HepG2 (cell line): ENCODE measurements around the gene ZSWIM8. TPM values are rescaled to one million over a fixed set of nuclear protein-coding genes. Genes with fewer than 3 reads are reported as not detected.

Experiments
- BORCS8-MEF2B ChIP-seq: sonication (generic); formaldehyde crosslinking; IDR thresholded peaks from 2 replicates; pipeline ENCODE4 v1.8.0; 2022; ENCODE audit warnings: mild to moderate bottlenecking, missing genetic modification reagents
- FOSL2 ChIP-seq: sonication (generic); formaldehyde crosslinking; IDR thresholded peaks from 2 replicates; pipeline ENCODE4 v1.4.0; 2020; ENCODE audit warnings: missing genetic modification reagents
- MAZ ChIP-seq, 2 experiments: sonication (generic) in 1 of 2; formaldehyde crosslinking in 1 of 2; IDR thresholded peaks; 2 replicates each; pipeline versions ENCODE4 v1.5.0 to v1.6.1; 2012 to 2020; ENCODE audit warnings: low read depth in 2 of 2, mild to moderate bottlenecking in 2 of 2, borderline replicate concordance in 1 of 2, improper control_type of control experiment in 1 of 2, low read length in 1 of 2, missing genetic modification reagents in 1 of 2, moderate library complexity in 1 of 2
- SMC3 ChIP-seq: IDR thresholded peaks from 2 replicates; pipeline ENCODE4 v1.6.1; 2011; ENCODE audit warnings: low read length, improper control_type of control experiment
- SPEN ChIP-seq: sonication (generic); formaldehyde crosslinking; IDR thresholded peaks from 2 replicates; pipeline ENCODE4 v1.5.1; 2020; ENCODE audit warnings: low read depth, mild to moderate bottlenecking, missing genetic modification reagents
- THRA ChIP-seq: sonication (generic); formaldehyde crosslinking; IDR thresholded peaks from 2 replicates; pipeline ENCODE4 v1.4.0; 2020; ENCODE audit warnings: missing genetic modification reagents, borderline replicate concordance
- ZNF597 ChIP-seq: sonication (generic); formaldehyde crosslinking; IDR thresholded peaks from 2 replicates; pipeline ENCODE4 v1.5.0; 2020; ENCODE audit warnings: missing genetic modification reagents
- ZNF605 ChIP-seq: sonication (generic); formaldehyde crosslinking; IDR thresholded peaks from 2 replicates; pipeline ENCODE4 v1.8.0; 2022; ENCODE audit warnings: mild to moderate bottlenecking, missing genetic modification reagents
- ZNF704 ChIP-seq: sonication (generic); formaldehyde crosslinking; IDR thresholded peaks from 2 replicates; pipeline ENCODE4 v1.8.1; 2023; ENCODE audit warnings: mild to moderate bottlenecking, inconsistent platforms, moderate library complexity, missing genetic modification reagents, borderline replicate concordance
- polyA plus RNA-seq, 8 experiments: library from polyadenylated mRNA; depleted of rRNA in 3 of 8; stranded (reverse) in 7 of 8; unstranded in 1 of 8; fragments of >200 nt; fragmentation: Illumina TruSeq in 4 of 8; extraction: Trizol in 4 of 8; gene quantifications; 2 replicates each; pipeline versions ENCODE4 v1.2.1 to v1.2.3, GENCODE V29; 2011 to 2016; ENCODE audit warnings: low read depth in 4 of 8, missing spikeins in 1 of 8, mixed read lengths in 1 of 8; ENCODE audit not compliant: insufficient read depth in 1 of 8
- total RNA-seq, 5 experiments: library from RNA; depleted of rRNA; stranded (reverse); fragments of >200 nt; fragmentation: Illumina TruSeq; extraction: Trizol; gene quantifications; 2 replicates each; pipeline ENCODE4 v1.2.3, GENCODE V29; 2016; ENCODE audit warnings: low read depth in 1 of 5
- TF ChIP-seq, protein P1 (sequence below): sonication (generic); formaldehyde crosslinking; IDR thresholded peaks from 2 replicates; pipeline ENCODE4 v1.5.0; 2020; ENCODE audit warnings: mild to moderate bottlenecking, missing genetic modification reagents

Gene ZSWIM8
- total and polyA plus RNA-seq, 2 of the 13 experiments (the other 11 are each of a cell fraction or from before 2014, with no cell fraction given): 39.9 to 98.2 TPM

- TF ChIP-seq, protein P1, sequence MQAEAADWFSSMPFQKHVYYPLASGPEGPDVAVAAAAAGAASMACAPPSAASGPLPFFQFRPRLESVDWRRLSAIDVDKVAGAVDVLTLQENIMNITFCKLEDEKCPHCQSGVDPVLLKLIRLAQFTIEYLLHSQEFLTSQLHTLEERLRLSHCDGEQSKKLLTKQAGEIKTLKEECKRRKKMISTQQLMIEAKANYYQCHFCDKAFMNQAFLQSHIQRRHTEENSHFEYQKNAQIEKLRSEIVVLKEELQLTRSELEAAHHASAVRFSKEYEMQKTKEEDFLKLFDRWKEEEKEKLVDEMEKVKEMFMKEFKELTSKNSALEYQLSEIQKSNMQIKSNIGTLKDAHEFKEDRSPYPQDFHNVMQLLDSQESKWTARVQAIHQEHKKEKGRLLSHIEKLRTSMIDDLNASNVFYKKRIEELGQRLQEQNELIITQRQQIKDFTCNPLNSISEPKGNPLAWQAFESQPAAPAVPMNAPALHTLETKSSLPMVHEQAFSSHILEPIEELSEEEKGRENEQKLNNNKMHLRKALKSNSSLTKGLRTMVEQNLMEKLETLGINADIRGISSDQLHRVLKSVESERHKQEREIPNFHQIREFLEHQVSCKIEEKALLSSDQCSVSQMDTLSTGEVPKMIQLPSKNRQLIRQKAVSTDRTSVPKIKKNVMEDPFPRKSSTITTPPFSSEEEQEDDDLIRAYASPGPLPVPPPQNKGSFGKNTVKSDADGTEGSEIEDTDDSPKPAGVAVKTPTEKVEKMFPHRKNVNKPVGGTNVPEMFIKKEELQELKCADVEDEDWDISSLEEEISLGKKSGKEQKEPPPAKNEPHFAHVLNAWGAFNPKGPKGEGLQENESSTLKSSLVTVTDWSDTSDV (CRISPR knock-in tag): 0 out of 2 replicates have a peak, but pooled peaks have one; percentile 40
- TF ChIP-seq SPEN (CRISPR knock-in tag) (peak; percentile 38; the same call in 1 of the 2 replicates), SMC3 (peak; percentile 96), MAZ (IDR thresholded peaks at IDR 0.05; ENCODE audit: borderline replicate concordance, low read depth, low read length) (no peak), MAZ (CRISPR knock-in tag; IDR thresholded peaks at IDR 0.05; ENCODE audit: low read depth) (0 out of 2 replicates have a peak, but pooled peaks have one; percentile 43), ZNF605 (no peak), ZNF597 (CRISPR knock-in tag) (no peak), ZNF704 (CRISPR knock-in tag) (0 out of 2 replicates have a peak, but pooled peaks have one; percentile 31), THRA (CRISPR knock-in tag) (0 out of 2 replicates have a peak, but pooled peaks have one; percentile 29), FOSL2 (CRISPR knock-in tag) (peak; percentile 33; the same call in 1 of the 2 replicates), BORCS8-MEF2B (0 out of 2 replicates have a peak, but pooled peaks have one; percentile 26)
These were observed 63.5 kb downstream of the ZSWIM8 start (continued) for GRCh38 chr10:73848821-73849489.
